ENCODE data around the gene ARHGAP19.

The ARHGAP19 gene

GRCh38 chr10:97238855-97239254, 53.6 kb downstream of the ARHGAP19 start:
- Histone ChIP-seq H3K4me3 (ENCODE audit: low read depth in 1 of 2, low read length in 2 of 2) (no peak overlapping the region), H3K27me3 (ENCODE audit: control insufficient read depth in 1 of 2, insufficient read depth in 2 of 2, low read length in 2 of 2) (no peaks in the 10 kb centered on the region), H3K9me3 (ENCODE audit: low read length) (no peaks in the 10 kb centered on the region), H3K36me3 (ENCODE audit: insufficient read depth, low read length) (no peaks in the 10 kb centered on the region), H3K9ac (ENCODE audit: low read length) (no peak overlapping the region), H3K4me1 (ENCODE audit: insufficient read depth, low read length) (no peaks in the 10 kb centered on the region), H3K27ac (ENCODE audit: low read depth, low read length) (no peak overlapping the region)

GRCh38 chr10:97235353-97235752, 57.1 kb downstream of the ARHGAP19 start:
- H3K4me3 ChIP-seq (ENCODE audit: low read depth in 1 of 2, low read length in 2 of 2), result no peak overlapping the region
- H3K4me1 ChIP-seq (ENCODE audit: insufficient read depth, low read length), result no peaks in the 10 kb centered on the region
- H3K27ac ChIP-seq (ENCODE audit: low read depth, low read length), result no peak overlapping the region
- no peaks in the 10 kb centered on the region for H3K36me3 ChIP-seq (ENCODE audit: insufficient read depth, low read length)
- no peaks in the 10 kb centered on the region for H3K9me3 ChIP-seq (ENCODE audit: low read length)
- no peak overlapping the region for H3K9ac ChIP-seq (ENCODE audit: low read length)
- H3K27me3 ChIP-seq (ENCODE audit: control insufficient read depth in 1 of 2, insufficient read depth in 2 of 2, low read length in 2 of 2), result no peaks in the 10 kb centered on the region

- H3K9ac ChIP-seq (ENCODE audit: low read length), result no peak overlapping the region
- H3K36me3 ChIP-seq (ENCODE audit: insufficient read depth, low read length), result peaks cover 7% of the 10 kb centered on the region
- no peak overlapping the region for H3K4me3 ChIP-seq (ENCODE audit: low read depth in 1 of 2, low read length in 2 of 2)
- no peaks in the 10 kb centered on the region for H3K27me3 ChIP-seq (ENCODE audit: control insufficient read depth in 1 of 2, insufficient read depth in 2 of 2, low read length in 2 of 2)
- H3K4me1 ChIP-seq (ENCODE audit: insufficient read depth, low read length), result no peaks in the 10 kb centered on the region
- H3K9me3 ChIP-seq (ENCODE audit: low read length), result no peaks in the 10 kb centered on the region
- H3K27ac ChIP-seq (ENCODE audit: low read depth, low read length), result no peak overlapping the region
Measured at GRCh38 chr10:97234400-97234799, 58.0 kb downstream of the ARHGAP19 start.

- Histone ChIP-seq H3K4me3 (ENCODE audit: low read depth in 1 of 2, low read length in 2 of 2) (no peak overlapping the region), H3K27ac (ENCODE audit: low read depth, low read length) (no peak overlapping the region), H3K4me1 (ENCODE audit: insufficient read depth, low read length) (no peaks in the 10 kb centered on the region), H3K27me3 (ENCODE audit: control insufficient read depth in 1 of 2, insufficient read depth in 2 of 2, low read length in 2 of 2) (no peaks in the 10 kb centered on the region), H3K9me3 (ENCODE audit: low read length) (no peaks in the 10 kb centered on the region), H3K36me3 (ENCODE audit: insufficient read depth, low read length) (peaks cover 33% of the 10 kb centered on the region), H3K9ac (ENCODE audit: low read length) (no peak overlapping the region)
Measured at GRCh38 chr10:97230146-97230545, 62.3 kb downstream of the ARHGAP19 start.

- no peak overlapping the region for H3K4me3 ChIP-seq (ENCODE audit: low read depth in 1 of 2, low read length in 2 of 2)
- H3K4me1 ChIP-seq (ENCODE audit: insufficient read depth, low read length), result no peaks in the 10 kb centered on the region
- H3K27ac ChIP-seq (ENCODE audit: low read depth, low read length), result no peak overlapping the region
- peaks cover 33% of the 10 kb centered on the region for H3K36me3 ChIP-seq (ENCODE audit: insufficient read depth, low read length)
- no peak overlapping the region for H3K9ac ChIP-seq (ENCODE audit: low read length)
- H3K27me3 ChIP-seq (ENCODE audit: control insufficient read depth in 1 of 2, insufficient read depth in 2 of 2, low read length in 2 of 2), result no peaks in the 10 kb centered on the region
- no peaks in the 10 kb centered on the region for H3K9me3 ChIP-seq (ENCODE audit: low read length)
Measured at GRCh38 chr10:97229322-97230015, 63.0 kb downstream of the ARHGAP19 start.

- Histone ChIP-seq H3K36me3 (ENCODE audit: insufficient read depth, low read length) (peaks cover 33% of the 10 kb centered on the region), H3K27ac (ENCODE audit: low read depth, low read length) (no peak overlapping the region), H3K4me3 (ENCODE audit: low read depth in 1 of 2, low read length in 2 of 2) (no peak overlapping the region), H3K9ac (ENCODE audit: low read length) (no peak overlapping the region), H3K4me1 (ENCODE audit: insufficient read depth, low read length) (no peaks in the 10 kb centered on the region), H3K27me3 (ENCODE audit: control insufficient read depth in 1 of 2, insufficient read depth in 2 of 2, low read length in 2 of 2) (no peaks in the 10 kb centered on the region), H3K9me3 (ENCODE audit: low read length) (no peaks in the 10 kb centered on the region)
Measured at GRCh38 chr10:97228775-97229157, 63.7 kb downstream of the ARHGAP19 start.

GRCh38 chr10:97228130-97228774, 64.2 kb downstream of the ARHGAP19 start:
- H3K27ac ChIP-seq (ENCODE audit: low read depth, low read length), result no peak overlapping the region
- no peaks in the 10 kb centered on the region for H3K4me1 ChIP-seq (ENCODE audit: insufficient read depth, low read length)
- no peak overlapping the region for H3K9ac ChIP-seq (ENCODE audit: low read length)
- H3K4me3 ChIP-seq (ENCODE audit: low read depth in 1 of 2, low read length in 2 of 2), result no peak overlapping the region
- no peaks in the 10 kb centered on the region for H3K9me3 ChIP-seq (ENCODE audit: low read length)
- H3K27me3 ChIP-seq (ENCODE audit: control insufficient read depth in 1 of 2, insufficient read depth in 2 of 2, low read length in 2 of 2), result no peaks in the 10 kb centered on the region
- H3K36me3 ChIP-seq (ENCODE audit: insufficient read depth, low read length), result peaks cover 33% of the 10 kb centered on the region

GRCh38 chr10:97226398-97226797, 66.0 kb downstream of the ARHGAP19 start:
- Histone ChIP-seq H3K27ac (ENCODE audit: low read depth, low read length) (no peak overlapping the region), H3K36me3 (ENCODE audit: insufficient read depth, low read length) (peaks cover 33% of the 10 kb centered on the region), H3K27me3 (ENCODE audit: control insufficient read depth in 1 of 2, insufficient read depth in 2 of 2, low read length in 2 of 2) (no peaks in the 10 kb centered on the region), H3K4me3 (ENCODE audit: low read depth in 1 of 2, low read length in 2 of 2) (no peak overlapping the region), H3K9me3 (ENCODE audit: low read length) (no peaks in the 10 kb centered on the region), H3K4me1 (ENCODE audit: insufficient read depth, low read length) (no peaks in the 10 kb centered on the region), H3K9ac (ENCODE audit: low read length) (no peak overlapping the region)

GRCh38 chr10:97224483-97225435, 67.7 kb downstream of the ARHGAP19 start:
- peaks cover 29% of the 10 kb centered on the region for H3K36me3 ChIP-seq (ENCODE audit: insufficient read depth, low read length)
- H3K27me3 ChIP-seq (ENCODE audit: control insufficient read depth in 1 of 2, insufficient read depth in 2 of 2, low read length in 2 of 2), result no peaks in the 10 kb centered on the region
- no peaks in the 10 kb centered on the region for H3K4me1 ChIP-seq (ENCODE audit: insufficient read depth, low read length)
- H3K9me3 ChIP-seq (ENCODE audit: low read length), result no peaks in the 10 kb centered on the region
- no peak overlapping the region for H3K27ac ChIP-seq (ENCODE audit: low read depth, low read length)
- no peak overlapping the region for H3K9ac ChIP-seq (ENCODE audit: low read length)
- no peak overlapping the region for H3K4me3 ChIP-seq (ENCODE audit: low read depth in 1 of 2, low read length in 2 of 2)

- Histone ChIP-seq H3K9me3 (ENCODE audit: low read length) (no peaks in the 10 kb centered on the region), H3K27me3 (ENCODE audit: control insufficient read depth in 1 of 2, insufficient read depth in 2 of 2, low read length in 2 of 2) (no peaks in the 10 kb centered on the region), H3K4me1 (ENCODE audit: insufficient read depth, low read length) (no peaks in the 10 kb centered on the region), H3K27ac (ENCODE audit: low read depth, low read length) (no peak overlapping the region), H3K36me3 (ENCODE audit: insufficient read depth, low read length) (peaks cover 13% of the 10 kb centered on the region), H3K9ac (ENCODE audit: low read length) (no peak overlapping the region), H3K4me3 (ENCODE audit: low read depth in 1 of 2, low read length in 2 of 2) (no peak overlapping the region)
Measured at GRCh38 chr10:97222326-97222961, 70.0 kb downstream of the ARHGAP19 start.

- H3K36me3 ChIP-seq (ENCODE audit: insufficient read depth, low read length), result no peaks in the 10 kb centered on the region
- H3K27ac ChIP-seq (ENCODE audit: low read depth, low read length), result no peak overlapping the region
- H3K9ac ChIP-seq (ENCODE audit: low read length), result no peak overlapping the region
- H3K4me1 ChIP-seq (ENCODE audit: insufficient read depth, low read length), result no peaks in the 10 kb centered on the region
- no peak overlapping the region for H3K4me3 ChIP-seq (ENCODE audit: low read depth in 1 of 2, low read length in 2 of 2)
- no peaks in the 10 kb centered on the region for H3K27me3 ChIP-seq (ENCODE audit: control insufficient read depth in 1 of 2, insufficient read depth in 2 of 2, low read length in 2 of 2)
- H3K9me3 ChIP-seq (ENCODE audit: low read length), result no peaks in the 10 kb centered on the region
Measured at GRCh38 chr10:97220355-97220754, 72.1 kb downstream of the ARHGAP19 start.

Measured in muscle layer of colon (tissue), 2 donors.